ENCODE measurements around the gene ZDHHC8.

Gene ZDHHC8

DNA sequence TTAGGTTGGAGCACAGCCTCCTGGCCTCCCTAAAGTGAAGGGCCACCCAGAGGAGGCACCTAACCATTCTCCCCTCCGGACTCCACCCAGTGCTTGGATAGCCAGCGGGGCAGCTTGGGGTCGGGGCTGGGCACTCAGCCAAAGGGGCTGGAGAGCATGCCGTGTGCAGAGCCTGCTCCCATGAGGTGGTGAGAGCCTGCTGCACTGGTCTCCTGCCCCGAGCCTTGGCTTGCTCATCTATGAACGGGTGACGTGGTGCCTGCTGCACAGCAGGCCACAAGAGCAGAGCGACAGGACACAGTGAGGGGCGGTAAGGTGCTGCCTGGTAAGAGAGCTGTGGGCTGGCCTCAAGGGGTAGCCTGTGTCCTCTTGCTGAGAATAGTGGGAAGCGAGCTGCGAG is 33.3 kb downstream of the ZDHHC8 start:
- DNase-seq, result no peak

- DNase-seq, result no peak
These were observed 33.8 kb downstream of the ZDHHC8 start for GRCh38 chr22:20165421-20165820.

DNA sequence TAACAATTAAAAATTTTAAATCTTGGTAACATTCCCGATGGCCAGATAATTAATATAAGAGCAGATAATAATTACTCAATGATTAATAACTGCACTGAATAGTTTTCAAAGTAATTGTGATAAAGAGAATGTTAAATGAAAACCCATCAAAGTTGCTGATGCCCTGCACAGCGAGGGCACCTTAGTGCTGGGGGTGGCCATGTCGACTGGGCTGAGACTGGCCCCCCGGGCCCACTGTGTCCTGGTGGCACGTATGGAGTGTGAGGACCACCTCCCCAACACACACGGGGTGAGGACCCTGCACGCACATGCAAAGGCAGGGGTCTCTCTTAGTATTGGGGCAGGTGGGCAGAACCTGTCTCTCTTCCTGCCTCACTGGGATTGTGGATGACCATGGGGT is 34.3 kb downstream of the ZDHHC8 start:
- DNase-seq, result no peak

DNA sequence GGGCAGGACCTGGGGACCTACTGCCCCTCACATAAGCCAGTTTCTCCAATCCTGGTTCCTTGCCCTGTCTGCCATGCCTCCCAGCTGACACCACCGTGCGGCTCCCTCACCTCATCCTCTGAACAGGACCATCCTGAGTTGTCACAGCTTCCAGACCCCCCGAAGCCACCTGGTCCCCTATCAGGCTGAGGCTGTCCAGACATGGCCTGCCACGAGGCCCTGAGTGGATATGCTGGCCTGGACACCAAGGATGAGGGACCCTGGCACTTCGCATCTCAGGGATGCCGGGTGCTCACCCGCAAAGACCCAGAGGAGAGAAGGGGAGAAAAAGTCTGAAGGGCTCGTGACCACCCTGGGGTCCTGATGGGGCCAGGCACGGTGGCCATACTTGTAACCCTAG is 35.1 kb downstream of the ZDHHC8 start:
- no peak for DNase-seq

- no peak for DNase-seq
These were observed 36.2 kb downstream of the ZDHHC8 start for GRCh38 chr22:20167643-20168322.

GRCh38 chr22:20169253-20169822 is 37.7 kb downstream of the ZDHHC8 start:
- DNase-seq, result no peak

GRCh38 chr22:20170170-20170569 is 38.6 kb downstream of the ZDHHC8 start:
- no peak for DNase-seq

GRCh38 chr22:20171288-20172140 is 39.9 kb downstream of the ZDHHC8 start:
- DNase-seq, result no peak

DNA sequence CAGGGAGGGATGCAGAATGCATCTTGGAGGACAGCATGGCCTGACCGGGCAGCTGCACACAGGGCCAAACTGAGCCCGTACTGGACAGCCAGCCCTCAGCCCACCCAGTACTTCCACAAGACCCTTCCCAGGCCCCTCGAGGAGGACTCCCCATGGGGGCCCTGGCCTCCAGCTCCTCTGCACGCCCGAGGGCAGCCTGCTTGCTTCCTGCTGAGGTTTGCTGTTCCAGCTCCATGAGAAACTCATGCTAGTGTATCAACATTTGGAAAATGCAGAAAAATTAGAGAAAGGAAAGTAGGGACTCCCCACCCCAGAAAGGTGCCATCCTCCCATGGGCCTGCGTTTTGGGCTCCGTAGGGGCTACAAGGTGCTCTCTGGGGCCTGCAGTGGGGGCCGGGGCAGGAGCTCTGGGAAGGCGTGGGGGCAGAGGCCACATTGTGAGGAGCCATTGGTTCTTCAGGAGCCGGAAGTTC is 40.6 kb downstream of the ZDHHC8 start:
- DNase-seq, result no peak

DNA sequence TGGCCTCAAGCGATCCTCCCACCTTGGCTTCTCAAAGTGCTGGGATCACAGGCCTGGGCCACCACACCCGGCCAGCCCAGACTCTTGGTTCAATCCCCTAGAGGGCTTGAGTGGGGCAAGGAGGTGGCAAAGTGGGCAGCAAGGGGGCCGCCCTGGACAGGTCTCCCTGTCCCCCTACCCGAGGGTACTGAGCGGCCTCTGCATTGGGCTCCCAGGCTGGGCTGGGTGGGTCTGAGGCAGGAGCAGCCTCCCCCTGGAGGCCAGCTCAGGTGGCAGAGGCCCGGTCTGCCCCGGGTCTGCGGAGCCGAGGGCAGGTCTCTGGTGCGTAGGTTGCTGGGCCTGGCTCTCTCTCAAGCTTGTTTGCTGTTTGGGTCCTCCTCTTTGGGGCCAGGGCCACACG is 41.6 kb downstream of the ZDHHC8 start:
- DNase-seq, result no peak

DNA sequence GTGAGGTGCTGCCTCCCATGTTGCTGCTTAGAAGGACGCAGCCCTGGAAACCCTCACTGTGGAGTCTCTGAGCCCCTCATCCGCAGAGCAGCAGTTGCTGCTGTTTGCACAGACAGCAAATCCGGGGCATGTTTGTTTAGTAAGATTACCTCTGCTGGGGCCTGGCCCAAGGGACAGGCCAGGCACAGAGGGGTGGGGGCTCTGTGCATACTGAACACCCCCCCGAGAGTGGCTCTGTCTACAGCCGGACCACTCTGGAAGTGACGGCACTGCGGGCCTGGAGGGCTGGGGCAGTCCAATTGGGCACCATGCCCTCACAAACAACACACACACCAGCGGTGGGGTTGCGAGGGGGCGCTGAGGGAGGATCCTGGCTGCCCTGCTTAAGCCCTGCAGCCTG is 42.2 kb downstream of the ZDHHC8 start:
- no peak for DNase-seq

- no peak for DNase-seq
These were observed 43.4 kb downstream of the ZDHHC8 start for GRCh38 chr22:20174785-20175596.

DNA sequence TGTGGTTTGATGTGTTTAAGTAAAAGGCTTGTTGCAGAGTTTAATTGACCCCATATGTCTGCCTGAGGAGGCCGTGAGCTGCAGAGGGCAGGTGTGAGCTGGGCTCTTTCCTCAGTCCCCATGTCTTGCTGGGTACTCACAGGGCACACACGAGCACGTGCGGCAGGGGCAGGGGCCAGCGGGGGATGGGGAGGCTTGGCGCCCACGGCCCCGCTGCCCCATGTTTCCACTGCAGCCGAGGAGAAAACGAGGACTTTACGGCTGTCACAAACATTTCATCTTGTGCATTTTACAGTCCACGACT is 43.9 kb downstream of the ZDHHC8 start:
- peak; percentile 14 for DNase-seq

DNA sequence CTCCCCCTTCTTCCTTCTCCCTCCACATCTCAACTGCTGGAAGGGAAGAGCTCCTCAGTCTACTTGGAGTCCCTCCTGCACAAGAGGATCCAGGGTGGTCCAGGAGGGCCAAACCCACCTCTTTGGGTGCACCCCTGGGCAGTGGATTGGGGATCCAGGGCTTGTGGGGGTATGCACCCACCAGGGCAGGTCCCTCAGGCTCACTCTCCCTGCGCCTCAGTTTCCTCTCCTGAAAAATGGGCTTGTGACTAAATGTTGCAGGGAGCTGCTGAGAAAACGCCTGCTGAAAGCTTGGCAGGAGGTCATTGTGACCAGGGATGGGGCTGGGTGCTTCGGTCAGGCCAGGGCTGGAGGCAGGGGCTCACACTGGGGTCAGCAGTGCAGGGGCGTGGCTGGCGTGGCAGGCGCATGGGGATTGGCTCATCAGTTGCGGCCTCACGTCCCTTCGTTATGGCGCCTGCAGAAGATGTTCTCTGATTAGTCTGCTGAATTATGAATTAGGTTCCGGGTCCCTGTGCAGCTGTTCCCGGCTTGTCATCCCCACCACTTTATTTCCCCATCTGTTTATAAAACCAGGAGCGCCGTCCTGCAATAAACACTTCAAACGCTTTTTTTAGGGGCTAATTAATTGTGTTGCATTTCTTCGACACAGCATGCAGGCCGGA is 44.9 kb downstream of the ZDHHC8 start:
- no peak for DNase-seq

- no peak for DNase-seq
These were observed 45.8 kb downstream of the ZDHHC8 start for GRCh38 chr22:20177217-20177911.

DNA sequence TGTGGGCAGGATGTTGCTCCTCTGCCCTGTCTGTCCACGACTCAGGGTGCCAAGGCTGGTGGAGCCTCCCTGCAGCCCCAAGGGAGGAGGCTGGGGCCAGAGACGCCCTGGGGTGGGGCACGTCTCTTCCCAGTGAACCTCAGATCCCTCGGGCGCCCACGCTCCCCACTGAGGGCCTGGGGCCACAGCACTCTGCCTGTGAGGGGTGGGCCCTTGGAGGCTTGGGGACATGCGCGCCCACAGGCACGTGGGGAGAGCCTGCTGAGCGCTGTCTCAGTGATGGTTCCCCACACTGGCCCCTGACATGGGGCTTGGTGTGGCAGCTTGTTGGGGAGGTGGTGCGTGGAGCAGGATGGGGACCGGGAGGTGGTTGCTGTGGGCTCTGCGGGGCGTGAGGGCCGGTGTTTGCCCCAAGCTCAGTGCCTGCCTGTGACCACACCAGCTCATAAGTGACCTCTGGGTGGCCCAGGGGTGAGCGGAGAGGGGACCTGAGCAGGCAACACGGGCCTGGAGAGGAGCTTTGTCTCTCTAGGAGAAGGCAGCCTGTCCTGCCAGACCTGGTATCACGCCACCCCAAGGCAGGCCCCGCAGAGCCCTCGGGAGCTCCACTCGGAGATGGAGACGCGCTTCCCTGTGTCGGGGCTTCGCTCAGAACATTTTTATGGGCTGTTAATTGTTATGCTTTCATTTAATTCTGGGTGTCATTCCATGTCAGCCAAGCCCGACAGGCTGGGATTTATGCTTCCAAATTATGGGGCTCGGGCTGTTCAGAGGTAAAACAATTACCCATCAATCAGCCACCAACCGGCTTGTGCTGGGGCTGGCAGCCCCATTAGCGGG is 46.7 kb downstream of the ZDHHC8 start:
- DNase-seq, result no peak

DNA sequence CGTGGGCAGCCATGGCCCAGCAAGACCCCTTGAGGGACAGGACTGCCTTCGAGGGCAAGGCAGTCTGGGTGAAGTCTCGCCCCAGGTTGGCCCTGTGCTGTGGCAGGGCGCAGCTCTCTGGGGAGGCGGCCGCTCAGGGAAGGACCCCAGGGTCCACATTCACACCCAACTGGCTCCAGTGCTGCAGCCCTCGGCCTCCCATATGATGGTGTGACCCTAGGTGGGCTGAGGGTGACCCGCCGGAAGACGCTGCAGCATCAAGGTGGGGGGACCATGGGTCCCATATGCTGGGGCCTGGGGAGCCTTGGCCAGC is 47.3 kb downstream of the ZDHHC8 start:
- DNase-seq, result no peak

GRCh38 chr22:20179455-20180244 is 48.0 kb downstream of the ZDHHC8 start:
- no peak for DNase-seq

GRCh38 chr22:20180245-20180630 is 48.6 kb downstream of the ZDHHC8 start:
- DNase-seq, result no peak

- no peak for DNase-seq
These were observed 49.0 kb downstream of the ZDHHC8 start for GRCh38 chr22:20180640-20181039.

All from EL (cell line).